Activated B cell treated with CpG ODN at 0.5 μM for 24 hours (primary cell): ENCODE measurements around the gene MEGF10. TPM values are rescaled to one million over a fixed set of nuclear protein-coding genes. Genes with fewer than 3 reads are reported as not detected.

ENCODE experiments used
- ATAC-seq: fragments of 200-7000 bp; cut with Tn5 transposase; one replicate; pipeline ENCODE4 v1.10.0; 2021; ENCODE audit warnings: low read depth, mild to moderate bottlenecking, moderate library complexity
- CTCF ChIA-PET: fragments of 350-600 bp; sonication (Branson Sonifier 250); formaldehyde crosslinking; loops from one replicate; lab custom pipeline; 2021; ENCODE audit warnings: antibody characterized with exemption; lab: Charles Lee
- POLR2A ChIA-PET: fragments of 350-600 bp; sonication (Branson Sonifier 250); formaldehyde crosslinking; loops from one replicate; lab custom pipeline; 2021; ENCODE audit warnings: antibody characterized with exemption; lab: Charles Lee
- DNase-seq: peaks from one replicate; pipeline ENCODE4 v3.0.0; 2022
- H3K27ac Mint-ChIP-seq: one replicate; pipeline ENCODE4 v1.8.0; 2020; ENCODE audit warnings: mixed read lengths
- H3K27me3 Mint-ChIP-seq: one replicate; pipeline ENCODE4 v1.8.0; 2021; ENCODE audit warnings: mixed read lengths
- H3K36me3 Mint-ChIP-seq: one replicate; pipeline ENCODE4 v1.8.0; 2021; ENCODE audit warnings: low read depth, mixed read lengths
- H3K4me1 Mint-ChIP-seq: one replicate; pipeline ENCODE4 v1.8.0; 2021; ENCODE audit warnings: mixed read lengths
- H3K4me3 Mint-ChIP-seq: one replicate; pipeline ENCODE4 v1.8.0; 2020; ENCODE audit warnings: mild to moderate bottlenecking, mixed read lengths
- H3K9me3 Mint-ChIP-seq: one replicate; pipeline ENCODE4 v1.8.0; 2020; ENCODE audit warnings: mixed read lengths
- CTCF ChIP-seq: fragments of 200-600 bp; IDR thresholded peaks from one replicate; pipeline ENCODE4 v1.8.0; 2022; ENCODE audit warnings: antibody characterized with exemption, mild to moderate bottlenecking
- intact Hi-C: fragments of 100-400 bp; cut with micrococcal nuclease; formaldehyde crosslinking; loops from one replicate; pipeline ENCODE4 v1.15.1; 2024
- total RNA-seq: library from RNA; stranded (reverse); gene quantifications from 2 replicates; pipeline ENCODE4 v1.2.3, GENCODE V29; 2022

Gene MEGF10
- total RNA-seq, 1 donor from 2014 or later: not detected

GRCh38 chr5:127425037-127425436 is 134.4 kb downstream of the MEGF10 start:
- peaks cover 11% of the 10 kb centered on the region for H3K4me1 Mint-ChIP-seq
- H3K36me3 Mint-ChIP-seq: no peaks in the 10 kb centered on the region
- no peak for TF ChIP-seq CTCF
- ATAC-seq (no peak), DNase-seq (no peak)
- H3K27me3 Mint-ChIP-seq: no peaks in the 10 kb centered on the region
- no peaks in the 10 kb centered on the region for H3K9me3 Mint-ChIP-seq
- intact Hi-C loops: no loop called here
- H3K27ac Mint-ChIP-seq: no peak overlapping the region
- H3K4me3 Mint-ChIP-seq: no peak overlapping the region
- CTCF ChIA-PET: no interaction called here
- POLR2A ChIA-PET: no interaction called here

GRCh38 chr5:127425868-127426267 is 135.3 kb downstream of the MEGF10 start:
- TF ChIP-seq CTCF: no peak
- ATAC-seq (no peak), DNase-seq (no peak)
- Mint-ChIP-seq H3K36me3 (no peaks in the 10 kb centered on the region), H3K27ac (no peak overlapping the region), H3K4me1 (peaks cover 11% of the 10 kb centered on the region), H3K27me3 (no peaks in the 10 kb centered on the region), H3K4me3 (no peak overlapping the region), H3K9me3 (no peaks in the 10 kb centered on the region)
- CTCF ChIA-PET: no interaction called here
- intact Hi-C loops: no loop called here
- POLR2A ChIA-PET: no interaction called here

GRCh38 chr5:127426661-127427060 is 136.1 kb downstream of the MEGF10 start:
- TF ChIP-seq CTCF: no peak
- no peak for DNase-seq
- H3K36me3 Mint-ChIP-seq: no peaks in the 10 kb centered on the region
- H3K27me3 Mint-ChIP-seq: no peaks in the 10 kb centered on the region
- H3K27ac Mint-ChIP-seq: no peak overlapping the region
- ChIA-PET POLR2A (no interaction called here), CTCF (no interaction called here)
- H3K4me3 Mint-ChIP-seq: no peak overlapping the region
- intact Hi-C loops: no loop called here
- H3K9me3 Mint-ChIP-seq: no peaks in the 10 kb centered on the region
- no peak for ATAC-seq
- peaks cover 11% of the 10 kb centered on the region for H3K4me1 Mint-ChIP-seq

GRCh38 chr5:127428276-127428675 is 137.7 kb downstream of the MEGF10 start:
- no peak for ATAC-seq
- no peak overlapping the region for H3K27ac Mint-ChIP-seq
- TF ChIP-seq CTCF: no peak

GRCh38 chr5:127428748-127429147 is 138.2 kb downstream of the MEGF10 start:
- Mint-ChIP-seq H3K27me3 (no peaks in the 10 kb centered on the region), H3K4me1 (no peaks in the 10 kb centered on the region), H3K4me3 (no peak overlapping the region), H3K36me3 (no peaks in the 10 kb centered on the region), H3K27ac (no peak overlapping the region), H3K9me3 (no peaks in the 10 kb centered on the region)
- no peak for TF ChIP-seq CTCF
- ChIA-PET CTCF (no interaction called here), POLR2A (no interaction called here)
- no peak for DNase-seq
- ATAC-seq: no peak
- intact Hi-C loops: no loop called here

More at GRCh38 chr5:127428276-127428675, 137.7 kb downstream of the MEGF10 start:
- Mint-ChIP-seq H3K9me3 (no peaks in the 10 kb centered on the region), H3K4me3 (no peak overlapping the region), H3K4me1 (peaks cover 3% of the 10 kb centered on the region), H3K36me3 (no peaks in the 10 kb centered on the region), H3K27me3 (no peaks in the 10 kb centered on the region)
- POLR2A ChIA-PET: no interaction called here
- DNase-seq: no peak
- CTCF ChIA-PET: no interaction called here
- intact Hi-C loops: no loop called here
